Mesodermal cell (in vitro differentiated cells): ENCODE data around the gene HYDIN.
"Not testable (repeated sequence)": the region's sequence is repeated elsewhere in the genome, so short reads cannot be mapped to it uniquely, and the experiment has no call there.

Experiments used
- H3K27ac ChIP-seq: 2 replicates; pipeline ENCODE4 v1.7.0; 2013; ENCODE audit warnings: mild to moderate bottlenecking, low read depth, low read length, moderate library complexity; ENCODE audit not compliant: severe bottlenecking
- H3K36me3 ChIP-seq: 2 replicates; pipeline ENCODE4 v1.7.1; 2013; ENCODE audit warnings: mild to moderate bottlenecking, low read length, moderate library complexity; ENCODE audit not compliant: control insufficient read depth, insufficient read depth
- H3K4me1 ChIP-seq: one replicate; pipeline ENCODE4 v1.7.1; 2013; ENCODE audit warnings: mild to moderate bottlenecking, low read length; ENCODE audit not compliant: insufficient read depth, control insufficient read depth, poor library complexity, severe bottlenecking
- H3K4me3 ChIP-seq: 2 replicates; pipeline ENCODE4 v1.7.0; 2013; ENCODE audit warnings: low read length, control low read depth, mild to moderate bottlenecking; ENCODE audit not compliant: insufficient read depth, poor library complexity, severe bottlenecking; ENCODE audit errors: extremely low read depth
- H3K9me3 ChIP-seq: 2 replicates; pipeline ENCODE4 v1.7.1; 2013; ENCODE audit warnings: mild to moderate bottlenecking, low read length, moderate library complexity; ENCODE audit not compliant: control insufficient read depth
- WGBS, 2 experiments: methylation state at CpG; one replicate each; pipeline ENCODE4 v1.1.5; 2013; ENCODE audit warnings: missing lambda C conversion rate in 2 of 2; ENCODE audit not compliant: insufficient coverage in 2 of 2; 5-methylcytosine and 5-hydroxymethylcytosine counted together

Gene HYDIN

GRCh38 chr16:71105881-71106280, 124.6 kb downstream of the HYDIN start:
- not testable (repeated sequence) for H3K9me3 ChIP-seq, H3K4me1 ChIP-seq, H3K36me3 ChIP-seq, H3K27ac ChIP-seq, H3K4me3 ChIP-seq

GRCh38 chr16:71083573-71083972, 146.9 kb downstream of the HYDIN start:
- H3K27ac ChIP-seq, H3K4me3 ChIP-seq, H3K4me1 ChIP-seq, H3K9me3 ChIP-seq, H3K36me3 ChIP-seq: not testable (repeated sequence)
- WGBS, 2 experiments: no CpG with 5 or more reads among the region's 6 CpGs

DNA sequence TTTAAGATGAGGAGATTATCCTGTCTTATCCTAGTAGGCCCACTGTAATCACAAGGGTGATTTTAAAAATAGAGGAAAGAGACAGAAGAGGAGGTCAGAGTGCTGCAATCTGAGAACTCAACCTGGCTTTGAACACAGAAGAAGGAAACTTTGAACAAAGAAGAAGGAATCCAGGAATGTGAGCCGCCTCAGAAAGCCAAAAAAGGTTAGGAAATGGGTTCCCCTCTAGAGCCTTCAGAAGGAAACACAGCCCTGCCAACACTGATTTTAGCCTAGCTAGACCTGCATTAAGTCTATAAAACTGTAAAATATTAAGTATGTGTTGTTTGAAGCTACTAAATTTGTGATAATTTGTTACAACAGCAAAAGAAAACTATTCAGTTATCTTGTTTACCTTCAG, 149.7 kb downstream of the HYDIN start:
- not testable (repeated sequence) for H3K27ac ChIP-seq, H3K9me3 ChIP-seq, H3K4me1 ChIP-seq, H3K36me3 ChIP-seq, H3K4me3 ChIP-seq
- no CpG with 5 or more reads among the region's 1 CpG for WGBS, 2 experiments

GRCh38 chr16:71080262-71080661, 150.3 kb downstream of the HYDIN start:
- whole genome bisulfite sequencing, 2 experiments: no CpG with 5 or more reads among the region's 1 CpG
- H3K4me1 ChIP-seq, H3K4me3 ChIP-seq, H3K9me3 ChIP-seq, H3K27ac ChIP-seq, H3K36me3 ChIP-seq: not testable (repeated sequence)

GRCh38 chr16:71070651-71071050, 159.9 kb downstream of the HYDIN start:
- WGBS, 2 experiments: no CpG with 5 or more reads among the region's 1 CpG
- not testable (repeated sequence) for H3K9me3 ChIP-seq, H3K4me1 ChIP-seq, H3K27ac ChIP-seq, H3K36me3 ChIP-seq, H3K4me3 ChIP-seq

- not testable (repeated sequence) for H3K36me3 ChIP-seq, H3K4me1 ChIP-seq, H3K27ac ChIP-seq, H3K4me3 ChIP-seq, H3K9me3 ChIP-seq
- 94 to 100% methylated on average over 2 of the region's 4 CpGs for WGBS, 2 experiments
Observed at GRCh38 chr16:71069842-71070241, 160.7 kb downstream of the HYDIN start.

GRCh38 chr16:71053897-71054609, 176.5 kb downstream of the HYDIN start:
- WGBS, 2 experiments: no CpG with 5 or more reads among the region's 3 CpGs
- not testable (repeated sequence) for H3K4me3 ChIP-seq, H3K9me3 ChIP-seq, H3K4me1 ChIP-seq, H3K36me3 ChIP-seq, H3K27ac ChIP-seq

DNA sequence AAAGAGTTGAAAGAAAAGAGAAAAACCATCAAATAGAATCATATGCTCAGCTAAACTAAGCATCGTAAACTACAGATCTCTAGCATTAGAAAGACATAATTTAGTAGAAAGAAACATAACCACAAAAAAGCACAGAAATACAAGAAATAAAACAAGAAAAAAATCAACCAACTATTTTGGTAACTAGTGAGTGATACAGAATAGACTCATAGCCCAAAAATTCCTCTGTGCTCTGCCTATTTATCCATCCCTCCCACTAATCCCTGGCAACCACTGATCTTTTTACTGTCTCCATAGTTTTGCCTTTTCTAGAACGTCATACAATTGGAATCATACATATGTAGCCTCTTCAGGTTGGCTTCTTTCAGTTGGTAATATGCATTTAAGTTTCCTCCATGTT, 180.2 kb downstream of the HYDIN start:
- not testable (repeated sequence) for H3K27ac ChIP-seq, H3K36me3 ChIP-seq, H3K9me3 ChIP-seq, H3K4me3 ChIP-seq, H3K4me1 ChIP-seq
- WGBS, 2 experiments: no CpG with 5 or more reads among the region's 2 CpGs

DNA sequence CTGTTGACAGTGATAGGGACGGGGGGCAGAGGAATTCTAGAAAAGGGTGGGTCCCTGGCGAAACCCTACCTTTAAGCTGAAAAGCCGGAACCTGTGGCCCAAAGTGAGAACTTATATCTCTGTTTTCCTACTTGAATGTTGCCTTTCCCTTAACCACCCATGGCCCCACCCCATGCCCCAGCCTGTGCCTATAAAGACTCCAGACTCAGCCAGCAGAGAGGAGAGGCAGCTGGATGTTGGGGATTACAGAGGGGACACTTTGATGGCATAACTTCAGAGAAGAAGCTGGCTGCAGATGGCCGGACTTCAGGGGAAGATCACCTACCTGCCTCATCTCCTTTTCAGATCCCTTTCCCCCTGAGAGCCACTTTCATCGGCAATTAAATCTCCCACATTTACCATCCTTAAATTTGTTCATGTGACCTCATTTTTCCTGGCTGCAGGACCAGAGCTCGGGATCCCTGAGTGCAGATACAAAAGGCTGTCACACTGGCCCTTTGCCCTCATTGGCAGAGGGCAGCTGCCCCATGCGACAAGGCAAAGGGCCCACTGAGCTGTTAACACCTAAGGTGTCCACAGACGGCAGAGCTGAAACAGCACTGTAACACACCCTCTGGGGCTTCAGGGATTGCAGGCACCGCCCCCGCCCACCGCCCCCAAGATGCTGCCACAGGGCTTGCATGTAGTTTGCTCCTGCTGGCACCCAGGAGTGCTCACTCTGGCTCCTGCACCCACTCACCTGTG, 191.0 kb downstream of the HYDIN start:
- not testable (repeated sequence) for H3K9me3 ChIP-seq, H3K27ac ChIP-seq, H3K4me3 ChIP-seq, H3K4me1 ChIP-seq, H3K36me3 ChIP-seq
- WGBS, 2 experiments: 80 to 100% methylated on average over 1 to 2 of the region's 11 CpGs

DNA sequence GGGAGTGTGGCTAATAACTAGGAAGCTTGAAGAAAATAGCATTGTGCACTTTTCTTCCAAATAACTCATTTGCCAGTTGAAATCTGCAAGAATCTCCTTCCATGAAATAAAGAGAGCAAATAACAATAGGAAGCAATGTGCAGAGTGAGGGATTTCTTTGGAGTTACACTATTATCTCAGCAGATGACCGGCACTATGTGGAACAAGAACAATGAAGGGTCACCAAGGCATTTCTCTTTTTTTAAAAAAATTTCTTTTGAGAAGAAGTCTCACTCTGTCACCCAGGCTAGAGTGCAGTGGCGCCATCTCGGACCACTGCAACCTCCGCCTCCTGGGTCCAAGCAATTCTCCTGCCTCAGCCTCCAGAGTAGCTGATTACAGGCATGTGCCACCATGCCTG, 192.1 kb downstream of the HYDIN start:
- H3K36me3 ChIP-seq, H3K27ac ChIP-seq, H3K4me1 ChIP-seq, H3K4me3 ChIP-seq, H3K9me3 ChIP-seq: not testable (repeated sequence)
- WGBS, 2 experiments: no CpG with 5 or more reads among the region's 4 CpGs

GRCh38 chr16:71037987-71038386, 192.5 kb downstream of the HYDIN start:
- H3K9me3 ChIP-seq, H3K36me3 ChIP-seq, H3K4me1 ChIP-seq, H3K4me3 ChIP-seq, H3K27ac ChIP-seq: not testable (repeated sequence)
- 60 to 67% methylated on average over 1 of the region's 6 CpGs for WGBS, 2 experiments
